ENCODE data around the gene HTT. TPM values are rescaled to one million over a fixed set of nuclear protein-coding genes. Genes with fewer than 3 reads are reported as not detected.
A peak's percentile ranks its signal among the peaks of the same experiment; 100 is the strongest.

The HTT gene
- total and polyA plus RNA-seq, 10 of the 15 experiments (the other 5 are each of a cell fraction or from before 2014, with no cell fraction given) = 3.3 to 113 (median 43.3) TPM

DNA sequence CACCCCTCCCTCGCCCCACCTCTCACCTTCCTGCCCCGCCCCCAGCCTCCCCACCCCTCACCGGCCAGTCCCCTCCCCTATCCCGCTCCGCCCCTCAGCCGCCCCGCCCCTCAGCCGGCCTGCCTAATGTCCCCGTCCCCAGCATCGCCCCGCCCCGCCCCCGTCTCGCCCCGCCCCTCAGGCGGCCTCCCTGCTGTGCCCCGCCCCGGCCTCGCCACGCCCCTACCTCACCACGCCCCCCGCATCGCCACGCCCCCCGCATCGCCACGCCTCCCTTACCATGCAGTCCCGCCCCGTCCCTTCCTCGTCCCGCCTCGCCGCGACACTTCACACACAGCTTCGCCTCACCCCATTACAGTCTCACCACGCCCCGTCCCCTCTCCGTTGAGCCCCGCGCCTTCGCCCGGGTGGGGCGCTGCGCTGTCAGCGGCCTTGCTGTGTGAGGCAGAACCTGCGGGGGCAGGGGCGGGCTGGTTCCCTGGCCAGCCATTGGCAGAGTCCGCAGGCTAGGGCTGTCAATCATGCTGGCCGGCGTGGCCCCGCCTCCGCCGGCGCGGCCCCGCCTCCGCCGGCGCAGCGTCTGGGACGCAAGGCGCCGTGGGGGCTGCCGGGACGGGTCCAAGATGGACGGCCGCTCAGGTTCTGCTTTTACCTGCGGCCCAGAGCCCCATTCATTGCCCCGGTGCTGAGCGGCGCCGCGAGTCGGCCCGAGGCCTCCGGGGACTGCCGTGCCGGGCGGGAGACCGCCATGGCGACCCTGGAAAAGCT, at the start of gene HTT, which contains the start of gene HTT-AS (continued):
- 0 out of 2 replicates have a peak, but pooled peaks have one; percentile 13 for TF ChIP-seq TBL1XR1 (IDR thresholded peaks at IDR 0.05; ENCODE audit: low read depth, low read length)
- peak; percentile 77 for TF ChIP-seq CHD2 (IDR thresholded peaks at IDR 0.05; ENCODE audit: borderline replicate concordance, low read depth, low read length)
- TF ChIP-seq NR2F1 (conservative IDR thresholded peaks at IDR 0.05) = 0 out of 2 replicates have a peak, but pooled peaks have one; percentile 28
- TF ChIP-seq IKZF1 (conservative IDR thresholded peaks at IDR 0.05) = peak; percentile 37
- peak; percentile 72 to 77 for TF ChIP-seq EGR1 (IDR thresholded peaks at IDR 0.05; ENCODE audit: borderline replicate concordance in 1 of 2, low read depth in 2 of 2, low read length in 2 of 2)
- TF ChIP-seq ASH2L (IDR thresholded peaks at IDR 0.05; ENCODE audit: borderline replicate concordance, low read depth) = no peak
- peak; percentile 75; the same call in 1 of the 2 replicates for TF ChIP-seq SMARCA5 (IDR thresholded peaks at IDR 0.05)
- TF ChIP-seq CREM (IDR thresholded peaks at IDR 0.05; ENCODE audit: low read depth) = peak; percentile 39; the same call in 1 of the 2 replicates
- TF ChIP-seq, protein P1, sequence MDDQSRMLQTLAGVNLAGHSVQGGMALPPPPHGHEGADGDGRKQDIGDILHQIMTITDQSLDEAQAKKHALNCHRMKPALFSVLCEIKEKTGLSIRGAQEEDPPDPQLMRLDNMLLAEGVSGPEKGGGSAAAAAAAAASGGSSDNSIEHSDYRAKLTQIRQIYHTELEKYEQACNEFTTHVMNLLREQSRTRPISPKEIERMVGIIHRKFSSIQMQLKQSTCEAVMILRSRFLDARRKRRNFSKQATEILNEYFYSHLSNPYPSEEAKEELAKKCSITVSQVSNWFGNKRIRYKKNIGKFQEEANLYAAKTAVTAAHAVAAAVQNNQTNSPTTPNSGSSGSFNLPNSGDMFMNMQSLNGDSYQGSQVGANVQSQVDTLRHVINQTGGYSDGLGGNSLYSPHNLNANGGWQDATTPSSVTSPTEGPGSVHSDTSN (IDR thresholded peaks at IDR 0.05; ENCODE audit: insufficient replicate concordance, low read depth, low read length) = peak; percentile 96
- no peak for TF ChIP-seq TCF7 (IDR thresholded peaks at IDR 0.05; ENCODE audit: borderline replicate concordance)
- TF ChIP-seq NRF1 (conservative IDR thresholded peaks at IDR 0.05; ENCODE audit: low read depth, low read length) = peak; percentile 46
- TF ChIP-seq, protein P2, sequence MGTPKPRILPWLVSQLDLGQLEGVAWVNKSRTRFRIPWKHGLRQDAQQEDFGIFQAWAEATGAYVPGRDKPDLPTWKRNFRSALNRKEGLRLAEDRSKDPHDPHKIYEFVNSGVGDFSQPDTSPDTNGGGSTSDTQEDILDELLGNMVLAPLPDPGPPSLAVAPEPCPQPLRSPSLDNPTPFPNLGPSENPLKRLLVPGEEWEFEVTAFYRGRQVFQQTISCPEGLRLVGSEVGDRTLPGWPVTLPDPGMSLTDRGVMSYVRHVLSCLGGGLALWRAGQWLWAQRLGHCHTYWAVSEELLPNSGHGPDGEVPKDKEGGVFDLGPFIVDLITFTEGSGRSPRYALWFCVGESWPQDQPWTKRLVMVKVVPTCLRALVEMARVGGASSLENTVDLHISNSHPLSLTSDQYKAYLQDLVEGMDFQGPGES (IDR thresholded peaks at IDR 0.05) = peak; percentile 66
- TF ChIP-seq, protein P3, sequence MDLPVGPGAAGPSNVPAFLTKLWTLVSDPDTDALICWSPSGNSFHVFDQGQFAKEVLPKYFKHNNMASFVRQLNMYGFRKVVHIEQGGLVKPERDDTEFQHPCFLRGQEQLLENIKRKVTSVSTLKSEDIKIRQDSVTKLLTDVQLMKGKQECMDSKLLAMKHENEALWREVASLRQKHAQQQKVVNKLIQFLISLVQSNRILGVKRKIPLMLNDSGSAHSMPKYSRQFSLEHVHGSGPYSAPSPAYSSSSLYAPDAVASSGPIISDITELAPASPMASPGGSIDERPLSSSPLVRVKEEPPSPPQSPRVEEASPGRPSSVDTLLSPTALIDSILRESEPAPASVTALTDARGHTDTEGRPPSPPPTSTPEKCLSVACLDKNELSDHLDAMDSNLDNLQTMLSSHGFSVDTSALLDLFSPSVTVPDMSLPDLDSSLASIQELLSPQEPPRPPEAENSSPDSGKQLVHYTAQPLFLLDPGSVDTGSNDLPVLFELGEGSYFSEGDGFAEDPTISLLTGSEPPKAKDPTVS (IDR thresholded peaks at IDR 0.05; ENCODE audit: low read depth, low read length) = no peak
- TF ChIP-seq, protein P4, sequence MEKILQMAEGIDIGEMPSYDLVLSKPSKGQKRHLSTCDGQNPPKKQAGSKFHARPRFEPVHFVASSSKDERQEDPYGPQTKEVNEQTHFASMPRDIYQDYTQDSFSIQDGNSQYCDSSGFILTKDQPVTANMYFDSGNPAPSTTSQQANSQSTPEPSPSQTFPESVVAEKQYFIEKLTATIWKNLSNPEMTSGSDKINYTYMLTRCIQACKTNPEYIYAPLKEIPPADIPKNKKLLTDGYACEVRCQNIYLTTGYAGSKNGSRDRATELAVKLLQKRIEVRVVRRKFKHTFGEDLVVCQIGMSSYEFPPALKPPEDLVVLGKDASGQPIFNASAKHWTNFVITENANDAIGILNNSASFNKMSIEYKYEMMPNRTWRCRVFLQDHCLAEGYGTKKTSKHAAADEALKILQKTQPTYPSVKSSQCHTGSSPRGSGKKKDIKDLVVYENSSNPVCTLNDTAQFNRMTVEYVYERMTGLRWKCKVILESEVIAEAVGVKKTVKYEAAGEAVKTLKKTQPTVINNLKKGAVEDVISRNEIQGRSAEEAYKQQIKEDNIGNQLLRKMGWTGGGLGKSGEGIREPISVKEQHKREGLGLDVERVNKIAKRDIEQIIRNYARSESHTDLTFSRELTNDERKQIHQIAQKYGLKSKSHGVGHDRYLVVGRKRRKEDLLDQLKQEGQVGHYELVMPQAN (conservative IDR thresholded peaks at IDR 0.05) = peak; percentile 64
- no peak for TF ChIP-seq ZNF384 (IDR thresholded peaks at IDR 0.05; ENCODE audit: borderline replicate concordance, low read depth, low read length)
- peak; percentile 96 for TF ChIP-seq YY1 (IDR thresholded peaks at IDR 0.05; ENCODE audit: low read depth, low read length)
- peak; percentile 42; the same call in 1 of the 2 replicates for TF ChIP-seq NR2C1 (IDR thresholded peaks at IDR 0.05)

All from GM12878 (cell line).